Measurements from ENCODE around the gene SPANXD. TPM values are rescaled to one million over a fixed set of nuclear protein-coding genes. Genes with fewer than 3 reads are reported as not detected.

SPANXD gene, protein sequence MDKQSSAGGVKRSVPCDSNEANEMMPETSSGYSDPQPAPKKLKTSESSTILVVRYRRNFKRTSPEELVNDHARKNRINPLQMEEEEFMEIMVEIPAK
- not detected for total RNA-seq

DNA sequence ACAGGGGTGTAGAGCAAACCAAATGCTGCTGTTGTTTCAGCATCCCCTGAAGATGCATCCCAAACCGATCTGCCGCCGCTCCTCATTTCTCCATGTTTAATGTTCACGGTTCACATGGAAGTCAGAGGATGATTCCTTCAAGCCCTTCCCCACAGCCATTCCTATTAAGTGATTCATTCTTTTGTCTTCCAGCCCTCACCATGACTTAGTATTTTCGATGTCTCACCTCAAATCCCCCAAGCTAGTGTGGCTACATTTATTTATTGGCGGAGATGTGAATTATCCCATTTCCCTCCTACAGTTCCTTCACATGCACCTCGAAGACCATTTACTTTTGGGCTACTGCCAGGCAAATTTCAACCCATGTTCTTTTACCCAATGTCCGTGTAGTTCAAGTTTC is at the start of gene SPANXD:
TSS of gene SPANXD (minus strand) at position 101 of the 400 bp plus-strand sequence. CDS start 334 bp downstream, outside the sequence.

Other genes with a start within 250 kb of the SPANXD start
- gene SPANXA1, start 114.0 kb downstream of the SPANXD start, total RNA-seq = not detected
- gene SPANXA2, start 109.0 kb downstream of the SPANXD start, total RNA-seq = not detected
- not detected for gene MAGEC3, start 139.6 kb upstream of the SPANXD start, total RNA-seq
- not detected for gene MAGEC1, start 205.2 kb upstream of the SPANXD start, total RNA-seq

Measured in melanocyte of skin (primary cell).